ENCODE results near the gene FBXL7. TPM values are rescaled to one million over a fixed set of nuclear protein-coding genes. Genes with fewer than 3 reads are reported as not detected.

FBXL7 gene
- total and polyA plus RNA-seq, 12 donors, result 8.7 to 33.4 (median 23.5) TPM

DNA sequence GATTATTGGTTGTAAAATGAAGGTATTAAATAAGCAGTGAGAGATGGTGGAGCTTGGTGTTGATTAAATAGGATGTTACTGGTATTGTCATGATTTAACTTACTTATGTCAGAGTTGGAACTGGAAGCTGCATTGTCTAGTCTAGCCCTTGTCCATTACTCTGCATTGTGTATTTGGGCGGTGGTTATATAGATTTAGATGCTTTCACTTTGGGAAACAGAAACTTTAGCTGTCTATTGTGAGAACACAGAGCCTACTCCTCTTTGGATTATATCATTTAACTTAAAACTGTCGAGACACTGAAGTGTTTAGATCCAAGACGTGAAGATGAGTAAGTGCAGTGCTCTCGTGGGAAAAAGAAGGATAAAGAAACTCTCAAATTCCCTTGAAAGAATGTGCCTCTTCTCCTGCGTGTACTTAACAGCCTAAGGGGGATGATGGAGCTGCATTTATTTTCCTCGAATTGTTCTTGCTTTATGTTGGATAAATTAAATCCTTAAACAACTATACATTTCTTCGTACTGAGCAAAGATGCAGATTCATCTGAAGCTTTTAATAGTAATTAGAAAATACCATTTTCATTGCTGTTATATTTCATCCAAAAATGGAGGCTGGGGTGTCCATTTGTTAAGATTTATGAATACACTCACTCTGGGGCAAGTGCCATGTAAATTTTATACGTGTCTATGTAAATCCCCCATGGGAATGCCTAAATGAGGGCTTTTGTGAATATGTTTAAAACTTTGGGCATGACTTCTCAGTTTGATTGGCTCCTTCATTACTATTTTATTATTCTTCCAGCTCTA, 21.6 kb downstream of the FBXL7 start:
- Histone ChIP-seq H3K4me1 (peaks cover 3 to 48% (median 25%) of the 10 kb centered on the region in 9 donors), H3K36me3 (peaks cover 0 to 14% (median 0%) of the 10 kb centered on the region in 9 donors), H3K4me3 (no peak overlapping the region), H3K9me3 (no peaks in the 10 kb centered on the region), H3K27ac (peak overlapping the region in 2 of 10 donors; percentile 9 to 16), H3K27me3 (no peaks in the 10 kb centered on the region)
- ATAC-seq (peak in 4 of 8 donors; percentile 29 to 48 (median 45)), DNase-seq (no peak)
- TF ChIP-seq, protein P1, sequence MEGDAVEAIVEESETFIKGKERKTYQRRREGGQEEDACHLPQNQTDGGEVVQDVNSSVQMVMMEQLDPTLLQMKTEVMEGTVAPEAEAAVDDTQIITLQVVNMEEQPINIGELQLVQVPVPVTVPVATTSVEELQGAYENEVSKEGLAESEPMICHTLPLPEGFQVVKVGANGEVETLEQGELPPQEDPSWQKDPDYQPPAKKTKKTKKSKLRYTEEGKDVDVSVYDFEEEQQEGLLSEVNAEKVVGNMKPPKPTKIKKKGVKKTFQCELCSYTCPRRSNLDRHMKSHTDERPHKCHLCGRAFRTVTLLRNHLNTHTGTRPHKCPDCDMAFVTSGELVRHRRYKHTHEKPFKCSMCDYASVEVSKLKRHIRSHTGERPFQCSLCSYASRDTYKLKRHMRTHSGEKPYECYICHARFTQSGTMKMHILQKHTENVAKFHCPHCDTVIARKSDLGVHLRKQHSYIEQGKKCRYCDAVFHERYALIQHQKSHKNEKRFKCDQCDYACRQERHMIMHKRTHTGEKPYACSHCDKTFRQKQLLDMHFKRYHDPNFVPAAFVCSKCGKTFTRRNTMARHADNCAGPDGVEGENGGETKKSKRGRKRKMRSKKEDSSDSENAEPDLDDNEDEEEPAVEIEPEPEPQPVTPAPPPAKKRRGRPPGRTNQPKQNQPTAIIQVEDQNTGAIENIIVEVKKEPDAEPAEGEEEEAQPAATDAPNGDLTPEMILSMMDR (IDR thresholded peaks at IDR 0.05), result no peak
- whole genome bisulfite sequencing, 2 donors, result 35 to 45% methylated on average over 8 of the region's 8 CpGs
- intact Hi-C loops (cut with DNase I), result no loop called here

DNA sequence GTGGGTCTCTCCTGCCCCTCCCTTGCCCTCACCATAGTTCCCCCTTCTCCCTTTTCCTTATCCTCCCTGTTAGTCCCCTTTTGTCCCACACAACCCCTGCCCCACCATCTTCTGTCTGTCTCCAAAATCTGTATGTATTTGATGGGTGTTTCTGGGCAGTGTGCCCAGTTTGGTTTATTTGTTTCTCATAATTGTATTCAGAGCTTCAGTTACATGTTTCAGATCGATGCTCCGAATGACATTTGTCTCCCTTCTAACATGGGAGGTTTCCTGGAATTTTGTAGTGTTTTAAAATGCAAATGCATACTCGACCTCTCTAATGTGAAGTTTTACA, 22.2 kb downstream of the FBXL7 start:
- H3K4me3 ChIP-seq, result no peak overlapping the region
- TF ChIP-seq, protein P1 (IDR thresholded peaks at IDR 0.05), result no peak
- peaks cover 0 to 14% (median 0%) of the 10 kb centered on the region in 9 donors for H3K36me3 ChIP-seq
- peak overlapping the region in 2 of 10 donors; percentile 9 to 16 for H3K27ac ChIP-seq
- whole genome bisulfite sequencing, 2 donors, result 20 to 24% methylated on average over 3 of the region's 3 CpGs
- intact Hi-C loops (cut with DNase I), result no loop called here
- H3K27me3 ChIP-seq, result no peaks in the 10 kb centered on the region
- H3K9me3 ChIP-seq, result no peaks in the 10 kb centered on the region
- ATAC-seq (no peak), DNase-seq (no peak)
- H3K4me1 ChIP-seq, result peaks cover 3 to 50% (median 25%) of the 10 kb centered on the region in 9 donors

DNA sequence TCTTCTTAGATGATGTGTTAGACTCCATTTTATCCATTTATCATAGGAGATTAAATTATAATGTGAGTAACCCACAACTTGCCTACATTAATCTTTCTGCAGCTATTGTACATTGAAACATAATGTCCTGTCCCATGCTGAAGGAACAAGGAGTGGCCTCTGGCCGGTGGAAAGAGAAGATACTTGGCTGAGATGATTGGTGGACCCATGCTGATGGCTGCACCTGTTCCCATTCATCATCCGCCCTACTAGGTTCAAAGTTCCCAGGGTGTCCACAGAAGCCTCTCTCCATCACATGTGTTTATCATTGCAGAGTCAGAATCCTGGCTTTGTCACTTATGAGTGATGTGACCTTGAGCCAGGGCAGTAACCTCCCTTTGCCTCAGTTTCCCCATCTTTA, 24.7 kb downstream of the FBXL7 start:
- H3K27me3 ChIP-seq, result no peaks in the 10 kb centered on the region
- TF ChIP-seq, protein P1 (IDR thresholded peaks at IDR 0.05), result no peak
- H3K36me3 ChIP-seq, result peaks cover 0 to 14% (median 0%) of the 10 kb centered on the region in 9 donors
- DNase-seq (no peak), ATAC-seq (no peak)
- no peaks in the 10 kb centered on the region for H3K9me3 ChIP-seq
- intact Hi-C loops (cut with DNase I), result no loop called here
- no peak overlapping the region for H3K4me3 ChIP-seq
- WGBS, 2 donors, result 81 to 95% methylated on average over 2 of the region's 2 CpGs
- peaks cover 3 to 51% (median 25%) of the 10 kb centered on the region in 9 donors for H3K4me1 ChIP-seq
- no peak overlapping the region for H3K27ac ChIP-seq

DNA sequence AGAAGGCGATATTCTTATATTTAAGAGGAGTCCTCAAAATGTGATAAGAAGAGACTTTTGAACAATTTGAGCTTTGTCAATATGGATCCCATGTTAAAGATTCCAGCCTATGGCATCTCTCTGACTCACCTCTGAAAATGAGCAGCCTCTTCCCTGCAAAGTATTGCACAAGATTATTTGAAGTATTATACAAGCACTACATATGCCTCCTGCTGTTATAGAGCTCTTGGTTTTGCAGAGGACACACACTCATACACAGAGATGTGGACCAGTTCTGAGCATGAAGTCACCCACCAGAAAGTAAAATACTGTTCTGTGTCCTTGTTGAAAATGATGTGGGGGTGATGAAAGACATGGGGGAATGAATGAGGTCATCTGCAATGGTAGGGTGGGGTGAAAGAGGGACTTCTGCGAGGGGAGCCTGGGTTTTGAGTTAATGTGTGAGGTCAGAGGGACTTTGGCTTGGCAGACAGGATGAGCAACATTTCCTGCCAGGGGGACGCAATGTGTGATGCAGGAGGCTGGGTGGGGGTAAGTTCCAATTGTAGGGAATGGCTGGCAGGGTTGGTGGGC, 25.8 kb downstream of the FBXL7 start:
- 75% methylated on average over 3 of the region's 3 CpGs for WGBS, 2 donors
- DNase-seq (no peak), ATAC-seq (no peak)
- no peak overlapping the region for H3K4me3 ChIP-seq
- no peaks in the 10 kb centered on the region for H3K27me3 ChIP-seq
- intact Hi-C loops (cut with DNase I), result no loop called here
- TF ChIP-seq, protein P1 (IDR thresholded peaks at IDR 0.05), result no peak
- H3K27ac ChIP-seq, result no peak overlapping the region
- peaks cover 0 to 14% (median 0%) of the 10 kb centered on the region in 9 donors for H3K36me3 ChIP-seq
- H3K9me3 ChIP-seq, result no peaks in the 10 kb centered on the region
- peaks cover 3 to 59% (median 30%) of the 10 kb centered on the region in 9 donors for H3K4me1 ChIP-seq

Data from heart right ventricle (tissue), 16 donors.